ENCODE data around the gene AVPI1. TPM values are rescaled to one million over a fixed set of nuclear protein-coding genes. Genes with fewer than 3 reads are reported as not detected.

The AVPI1 gene
- total and polyA plus RNA-seq, 2 of the 13 experiments (the other 11 are each of a cell fraction or from before 2014, with no cell fraction given): 39.8 to 61.2 TPM

DNA sequence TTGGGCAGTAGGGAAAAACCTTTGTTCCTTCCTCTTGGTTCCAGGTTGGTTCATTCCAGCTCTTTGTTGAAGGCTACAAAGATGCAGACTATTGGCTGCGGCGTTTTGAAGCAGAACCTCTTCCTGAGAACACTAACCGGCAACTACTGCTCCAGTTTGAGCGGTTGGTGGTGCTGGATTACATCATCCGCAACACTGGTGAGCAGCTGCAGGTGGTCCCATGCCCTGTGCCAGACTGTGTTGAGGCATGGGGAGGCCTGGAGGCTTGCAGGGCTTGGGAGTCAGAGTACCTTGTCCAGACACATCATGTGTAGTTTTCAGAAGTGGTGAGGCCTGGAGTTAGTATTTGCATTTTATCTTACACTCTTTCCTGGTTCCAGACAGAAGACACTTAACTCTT lies 30.3 kb downstream of the AVPI1 start (continued):
- TF ChIP-seq, protein P1, sequence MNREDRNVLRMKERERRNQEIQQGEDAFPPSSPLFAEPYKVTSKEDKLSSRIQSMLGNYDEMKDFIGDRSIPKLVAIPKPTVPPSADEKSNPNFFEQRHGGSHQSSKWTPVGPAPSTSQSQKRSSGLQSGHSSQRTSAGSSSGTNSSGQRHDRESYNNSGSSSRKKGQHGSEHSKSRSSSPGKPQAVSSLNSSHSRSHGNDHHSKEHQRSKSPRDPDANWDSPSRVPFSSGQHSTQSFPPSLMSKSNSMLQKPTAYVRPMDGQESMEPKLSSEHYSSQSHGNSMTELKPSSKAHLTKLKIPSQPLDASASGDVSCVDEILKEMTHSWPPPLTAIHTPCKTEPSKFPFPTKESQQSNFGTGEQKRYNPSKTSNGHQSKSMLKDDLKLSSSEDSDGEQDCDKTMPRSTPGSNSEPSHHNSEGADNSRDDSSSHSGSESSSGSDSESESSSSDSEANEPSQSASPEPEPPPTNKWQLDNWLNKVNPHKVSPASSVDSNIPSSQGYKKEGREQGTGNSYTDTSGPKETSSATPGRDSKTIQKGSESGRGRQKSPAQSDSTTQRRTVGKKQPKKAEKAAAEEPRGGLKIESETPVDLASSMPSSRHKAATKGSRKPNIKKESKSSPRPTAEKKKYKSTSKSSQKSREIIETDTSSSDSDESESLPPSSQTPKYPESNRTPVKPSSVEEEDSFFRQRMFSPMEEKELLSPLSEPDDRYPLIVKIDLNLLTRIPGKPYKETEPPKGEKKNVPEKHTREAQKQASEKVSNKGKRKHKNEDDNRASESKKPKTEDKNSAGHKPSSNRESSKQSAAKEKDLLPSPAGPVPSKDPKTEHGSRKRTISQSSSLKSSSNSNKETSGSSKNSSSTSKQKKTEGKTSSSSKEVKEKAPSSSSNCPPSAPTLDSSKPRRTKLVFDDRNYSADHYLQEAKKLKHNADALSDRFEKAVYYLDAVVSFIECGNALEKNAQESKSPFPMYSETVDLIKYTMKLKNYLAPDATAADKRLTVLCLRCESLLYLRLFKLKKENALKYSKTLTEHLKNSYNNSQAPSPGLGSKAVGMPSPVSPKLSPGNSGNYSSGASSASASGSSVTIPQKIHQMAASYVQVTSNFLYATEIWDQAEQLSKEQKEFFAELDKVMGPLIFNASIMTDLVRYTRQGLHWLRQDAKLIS (CRISPR knock-in tag; IDR thresholded peaks at IDR 0.05): no peak
- TF ChIP-seq ZNF367 (CRISPR knock-in tag; IDR thresholded peaks at IDR 0.05; ENCODE audit: borderline replicate concordance) (no peak), CBFB (CRISPR knock-in tag; IDR thresholded peaks at IDR 0.05) (no peak), MAF1 (CRISPR knock-in tag; IDR thresholded peaks at IDR 0.05; ENCODE audit: borderline replicate concordance) (no peak)
- TF ChIP-seq, protein P2, sequence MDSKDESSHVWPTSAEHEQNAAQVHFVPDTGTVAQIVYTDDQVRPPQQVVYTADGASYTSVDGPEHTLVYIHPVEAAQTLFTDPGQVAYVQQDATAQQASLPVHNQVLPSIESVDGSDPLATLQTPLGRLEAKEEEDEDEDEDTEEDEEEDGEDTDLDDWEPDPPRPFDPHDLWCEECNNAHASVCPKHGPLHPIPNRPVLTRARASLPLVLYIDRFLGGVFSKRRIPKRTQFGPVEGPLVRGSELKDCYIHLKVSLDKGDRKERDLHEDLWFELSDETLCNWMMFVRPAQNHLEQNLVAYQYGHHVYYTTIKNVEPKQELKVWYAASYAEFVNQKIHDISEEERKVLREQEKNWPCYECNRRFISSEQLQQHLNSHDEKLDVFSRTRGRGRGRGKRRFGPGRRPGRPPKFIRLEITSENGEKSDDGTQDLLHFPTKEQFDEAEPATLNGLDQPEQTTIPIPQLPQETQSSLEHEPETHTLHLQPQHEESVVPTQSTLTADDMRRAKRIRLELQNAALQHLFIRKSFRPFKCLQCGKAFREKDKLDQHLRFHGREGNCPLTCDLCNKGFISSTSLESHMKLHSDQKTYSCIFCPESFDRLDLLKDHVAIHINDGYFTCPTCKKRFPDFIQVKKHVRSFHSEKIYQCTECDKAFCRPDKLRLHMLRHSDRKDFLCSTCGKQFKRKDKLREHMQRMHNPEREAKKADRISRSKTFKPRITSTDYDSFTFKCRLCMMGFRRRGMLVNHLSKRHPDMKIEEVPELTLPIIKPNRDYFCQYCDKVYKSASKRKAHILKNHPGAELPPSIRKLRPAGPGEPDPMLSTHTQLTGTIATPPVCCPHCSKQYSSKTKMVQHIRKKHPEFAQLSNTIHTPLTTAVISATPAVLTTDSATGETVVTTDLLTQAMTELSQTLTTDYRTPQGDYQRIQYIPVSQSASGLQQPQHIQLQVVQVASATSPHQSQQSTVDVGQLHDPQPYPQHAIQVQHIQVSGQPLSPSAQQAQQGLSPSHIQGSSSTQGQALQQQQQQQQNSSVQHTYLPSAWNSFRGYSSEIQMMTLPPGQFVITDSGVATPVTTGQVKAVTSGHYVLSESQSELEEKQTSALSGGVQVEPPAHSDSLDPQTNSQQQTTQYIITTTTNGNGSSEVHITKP (CRISPR knock-in tag; IDR thresholded peaks at IDR 0.05; ENCODE audit: low read depth): no peak
- TF ChIP-seq, protein P3, sequence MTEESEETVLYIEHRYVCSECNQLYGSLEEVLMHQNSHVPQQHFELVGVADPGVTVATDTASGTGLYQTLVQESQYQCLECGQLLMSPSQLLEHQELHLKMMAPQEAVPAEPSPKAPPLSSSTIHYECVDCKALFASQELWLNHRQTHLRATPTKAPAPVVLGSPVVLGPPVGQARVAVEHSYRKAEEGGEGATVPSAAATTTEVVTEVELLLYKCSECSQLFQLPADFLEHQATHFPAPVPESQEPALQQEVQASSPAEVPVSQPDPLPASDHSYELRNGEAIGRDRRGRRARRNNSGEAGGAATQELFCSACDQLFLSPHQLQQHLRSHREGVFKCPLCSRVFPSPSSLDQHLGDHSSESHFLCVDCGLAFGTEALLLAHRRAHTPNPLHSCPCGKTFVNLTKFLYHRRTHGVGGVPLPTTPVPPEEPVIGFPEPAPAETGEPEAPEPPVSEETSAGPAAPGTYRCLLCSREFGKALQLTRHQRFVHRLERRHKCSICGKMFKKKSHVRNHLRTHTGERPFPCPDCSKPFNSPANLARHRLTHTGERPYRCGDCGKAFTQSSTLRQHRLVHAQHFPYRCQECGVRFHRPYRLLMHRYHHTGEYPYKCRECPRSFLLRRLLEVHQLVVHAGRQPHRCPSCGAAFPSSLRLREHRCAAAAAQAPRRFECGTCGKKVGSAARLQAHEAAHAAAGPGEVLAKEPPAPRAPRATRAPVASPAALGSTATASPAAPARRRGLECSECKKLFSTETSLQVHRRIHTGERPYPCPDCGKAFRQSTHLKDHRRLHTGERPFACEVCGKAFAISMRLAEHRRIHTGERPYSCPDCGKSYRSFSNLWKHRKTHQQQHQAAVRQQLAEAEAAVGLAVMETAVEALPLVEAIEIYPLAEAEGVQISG (CRISPR knock-in tag; IDR thresholded peaks at IDR 0.05): no peak
- TF ChIP-seq, protein P4, sequence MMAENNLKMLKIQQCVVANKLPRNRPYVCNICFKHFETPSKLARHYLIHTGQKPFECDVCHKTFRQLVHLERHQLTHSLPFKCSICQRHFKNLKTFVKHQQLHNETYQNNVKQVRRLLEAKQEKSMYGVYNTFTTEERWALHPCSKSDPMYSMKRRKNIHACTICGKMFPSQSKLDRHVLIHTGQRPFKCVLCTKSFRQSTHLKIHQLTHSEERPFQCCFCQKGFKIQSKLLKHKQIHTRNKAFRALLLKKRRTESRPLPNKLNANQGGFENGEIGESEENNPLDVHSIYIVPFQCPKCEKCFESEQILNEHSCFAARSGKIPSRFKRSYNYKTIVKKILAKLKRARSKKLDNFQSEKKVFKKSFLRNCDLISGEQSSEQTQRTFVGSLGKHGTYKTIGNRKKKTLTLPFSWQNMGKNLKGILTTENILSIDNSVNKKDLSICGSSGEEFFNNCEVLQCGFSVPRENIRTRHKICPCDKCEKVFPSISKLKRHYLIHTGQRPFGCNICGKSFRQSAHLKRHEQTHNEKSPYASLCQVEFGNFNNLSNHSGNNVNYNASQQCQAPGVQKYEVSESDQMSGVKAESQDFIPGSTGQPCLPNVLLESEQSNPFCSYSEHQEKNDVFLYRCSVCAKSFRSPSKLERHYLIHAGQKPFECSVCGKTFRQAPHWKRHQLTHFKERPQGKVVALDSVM (CRISPR knock-in tag; IDR thresholded peaks at IDR 0.05): no peak

Data from HepG2 (cell line).